Non-pigmented ciliary epithelial cell (primary cell): ENCODE data around the gene ANKRD1.
"Not testable (repeated sequence)": the region's sequence is repeated elsewhere in the genome, so short reads cannot be mapped to it uniquely, and the experiment has no call there.

Experiments
- DNase-seq: peaks from one replicate; pipeline ENCODE4 v3.0.0-alpha.2; 2010; ENCODE audit warnings: low read depth

The ANKRD1 gene

GRCh38 chr10:90912174-90912573 lies 8.7 kb downstream of the ANKRD1 start:
- DNase-seq: no peak

GRCh38 chr10:90911133-90912051 lies 9.5 kb downstream of the ANKRD1 start:
- DNase-seq: peak; percentile 47

GRCh38 chr10:90906596-90906995 lies 14.3 kb downstream of the ANKRD1 start:
- DNase-seq: no peak

GRCh38 chr10:90905925-90906324 lies 15.0 kb downstream of the ANKRD1 start:
- no peak for DNase-seq

GRCh38 chr10:90896916-90897315 lies 24.0 kb downstream of the ANKRD1 start:
- not testable (repeated sequence) for DNase-seq

- no peak for DNase-seq
Measured at GRCh38 chr10:90893190-90893589, 27.7 kb downstream of the ANKRD1 start.

- no peak for DNase-seq
Measured at GRCh38 chr10:90890347-90890746, 30.5 kb downstream of the ANKRD1 start.

GRCh38 chr10:90889636-90890035 lies 31.3 kb downstream of the ANKRD1 start:
- DNase-seq: no peak

GRCh38 chr10:90888387-90888786 lies 32.5 kb downstream of the ANKRD1 start:
- no peak for DNase-seq

- no peak for DNase-seq
Measured at GRCh38 chr10:90887555-90887954, 33.3 kb downstream of the ANKRD1 start.

GRCh38 chr10:90885176-90885575 lies 35.7 kb downstream of the ANKRD1 start:
- DNase-seq: no peak

GRCh38 chr10:90884431-90884830 lies 36.5 kb downstream of the ANKRD1 start:
- DNase-seq: no peak

GRCh38 chr10:90880059-90880719 lies 40.7 kb downstream of the ANKRD1 start:
- not testable (repeated sequence) for DNase-seq

- no peak for DNase-seq
Measured at GRCh38 chr10:90879062-90879461, 41.8 kb downstream of the ANKRD1 start.

- no peak for DNase-seq
Measured at GRCh38 chr10:90872648-90873020, 48.3 kb downstream of the ANKRD1 start.

GRCh38 chr10:90871766-90872647 lies 48.9 kb downstream of the ANKRD1 start, which contains the start of gene RPP30:
TSS of gene RPP30 (plus strand) at chr10:90871974. CDS start at chr10:90871987, 13 bp downstream.
- DNase-seq: no peak

GRCh38 chr10:90871279-90871765 lies 49.6 kb downstream of the ANKRD1 start:
- DNase-seq: peak; percentile 53

- DNase-seq: no peak
Measured at GRCh38 chr10:90866050-90866598, 54.8 kb downstream of the ANKRD1 start.

- no peak for DNase-seq
Measured at GRCh38 chr10:90865401-90865800, 55.5 kb downstream of the ANKRD1 start.

GRCh38 chr10:90862908-90863514 lies 57.9 kb downstream of the ANKRD1 start:
- no peak for DNase-seq
